GM18861 (cell line): ENCODE data around the gene LRRFIP1.

Experiments
- ATAC-seq: cut with Tn5 transposase; IDR thresholded peaks from one replicate; pipeline ENCODE4 v1.9.1; 2021; ENCODE audit not compliant: unreplicated experiment

LRRFIP1 gene

GRCh38 chr2:237819231-237819630 lies 191.8 kb downstream of the LRRFIP1 start:
- no peak for ATAC-seq

GRCh38 chr2:237820421-237820820 lies 193.0 kb downstream of the LRRFIP1 start:
- no peak for ATAC-seq

- ATAC-seq, result no peak
Observed at GRCh38 chr2:237823544-237823943, 196.2 kb downstream of the LRRFIP1 start.

- ATAC-seq, result no peak
Observed at GRCh38 chr2:237824085-237824484, 196.7 kb downstream of the LRRFIP1 start.

GRCh38 chr2:237827421-237827987 lies 200.1 kb downstream of the LRRFIP1 start:
- no peak for ATAC-seq
